Liver (tissue), 9 donors: ENCODE data around the gene ACOT12. TPM values are rescaled to one million over a fixed set of nuclear protein-coding genes. Genes with fewer than 3 reads are reported as not detected.

Source experiments
- DNase-seq: peaks from one replicate; pipeline ENCODE4 v3.0.0-alpha.2; 2017; ENCODE audit warnings: low spot score
- H3K27ac ChIP-seq, 2 donors: one replicate each; pipeline ENCODE4 v1.7.0; 2013; ENCODE audit warnings: inconsistent platforms in 2 of 2, low read length in 2 of 2, control low read depth in 1 of 2, low read depth in 1 of 2, mild to moderate bottlenecking in 1 of 2
- H3K27me3 ChIP-seq, 4 donors: one replicate each; pipeline versions ENCODE4 v1.6.1 to v1.7.0; 2013; ENCODE audit warnings: low read length in 3 of 4, inconsistent platforms in 1 of 4, mild to moderate bottlenecking in 1 of 4, moderate library complexity in 1 of 4; ENCODE audit not compliant: control insufficient read depth in 4 of 4, insufficient read depth in 4 of 4
- H3K36me3 ChIP-seq, 4 donors: one replicate each; pipeline versions ENCODE4 v1.6.1 to v1.7.0; 2013; ENCODE audit warnings: low read length in 3 of 4, mild to moderate bottlenecking in 3 of 4, low read depth in 1 of 4, moderate library complexity in 1 of 4; ENCODE audit not compliant: control insufficient read depth in 4 of 4, insufficient read depth in 3 of 4
- H3K4me1 ChIP-seq, 4 donors: one replicate each; pipeline versions ENCODE4 v1.6.1 to v1.7.0; 2013; ENCODE audit warnings: low read length in 3 of 4, mild to moderate bottlenecking in 3 of 4, moderate library complexity in 1 of 4; ENCODE audit not compliant: control insufficient read depth in 4 of 4, insufficient read depth in 4 of 4
- H3K4me3 ChIP-seq, 3 donors: one replicate each; pipeline versions ENCODE4 v1.6.1 to v1.7.0; 2013; ENCODE audit warnings: low read length in 3 of 3, control low read depth in 1 of 3, low read depth in 1 of 3, mild to moderate bottlenecking in 1 of 3
- H3K9ac ChIP-seq, 2 donors: one replicate each; pipeline ENCODE4 v1.7.0; 2013; ENCODE audit warnings: low read length in 2 of 2, mild to moderate bottlenecking in 2 of 2, moderate library complexity in 2 of 2, control low read depth in 1 of 2, low read depth in 1 of 2
- H3K9me3 ChIP-seq, 4 donors: one replicate each; pipeline versions ENCODE4 v1.6.1 to v1.7.0; 2013; ENCODE audit warnings: low read length in 3 of 4; ENCODE audit not compliant: control insufficient read depth in 4 of 4
- GABPA ChIP-seq, 2 donors: IDR thresholded peaks in 1 of 2; conservative IDR thresholded peaks in 1 of 2; 2 replicates each; pipeline ENCODE4 v1.6.1; 2016; ENCODE audit warnings: antibody characterized with exemption in 2 of 2, mild to moderate bottlenecking in 1 of 2, moderate library complexity in 1 of 2
- HNF4A ChIP-seq, 2 donors: conservative IDR thresholded peaks; 2 replicates each; pipeline ENCODE4 v1.6.1; 2016; ENCODE audit warnings: antibody characterized with exemption in 2 of 2, mild to moderate bottlenecking in 2 of 2
- JUND ChIP-seq, 2 donors: IDR thresholded peaks; 2 replicates each; pipeline ENCODE4 v1.6.1; 2016; ENCODE audit warnings: antibody characterized with exemption in 2 of 2
- NR2F2 ChIP-seq: IDR thresholded peaks from 2 replicates; pipeline ENCODE4 v1.6.1; 2016; ENCODE audit warnings: antibody characterized with exemption
- RAD21 ChIP-seq, 2 donors: IDR thresholded peaks; 2 replicates each; pipeline ENCODE4 v1.6.1; 2016; ENCODE audit warnings: antibody characterized with exemption in 2 of 2, mild to moderate bottlenecking in 2 of 2
- RXRA ChIP-seq, 2 donors: IDR thresholded peaks; 2 replicates each; pipeline ENCODE4 v1.6.1; 2017 to 2018; ENCODE audit warnings: antibody characterized with exemption in 2 of 2, mild to moderate bottlenecking in 1 of 2
- SP1 ChIP-seq: IDR thresholded peaks from 2 replicates; pipeline ENCODE4 v1.6.1; 2018; ENCODE audit warnings: antibody characterized with exemption, mild to moderate bottlenecking
- TAF1 ChIP-seq: conservative IDR thresholded peaks from 2 replicates; pipeline ENCODE4 v1.6.1; 2016; ENCODE audit warnings: antibody characterized with exemption, mild to moderate bottlenecking
- WGBS: extraction: QIAGEN DNeasy Blood & Tissue Kit; methylation state at CpG from one replicate; pipeline ENCODE4 v1.1.7; 2013; 5-methylcytosine and 5-hydroxymethylcytosine counted together
- polyA plus RNA-seq, 2 donors: library from polyadenylated mRNA; stranded (reverse) in 1 of 2; unstranded in 1 of 2; fragments of 200-250 nt in 1 of 2; fragments of >200 nt in 1 of 2; fragmentation: Nextera tagmentation in 1 of 2; extraction: Ambion mirVana in 1 of 2; gene quantifications; one replicate each; pipeline versions ENCODE4 v1.2.1 to v1.2.3, GENCODE V29; 2013 to 2015
- total RNA-seq, 2 donors: library from RNA; depleted of rRNA; stranded (reverse); fragments of >200 nt; gene quantifications; one replicate each; pipeline ENCODE4 v1.2.3, GENCODE V29; 2014
- TF ChIP-seq, protein P1 (sequence below): IDR thresholded peaks from 2 replicates; pipeline ENCODE4 v1.6.1; 2016; ENCODE audit warnings: antibody characterized with exemption
- TF ChIP-seq, protein P2 (sequence below): IDR thresholded peaks from 2 replicates; pipeline ENCODE4 v1.6.1; 2016; ENCODE audit warnings: antibody characterized with exemption
- TF ChIP-seq, protein P3 (sequence below): fragments of 150-350 bp; IDR thresholded peaks from 2 replicates; pipeline ENCODE4 v1.5.1; 2017; ENCODE audit warnings: improper control_type of control experiment, low read depth, low read length; ENCODE audit not compliant: missing input control
- donor health status: healthy.
- donor health status: healthy.
- donor health status: healthy.
- donor health status: healthy.
- donor health status: healthy.

ACOT12 gene
- total and polyA plus RNA-seq, 4 donors: 16.9 to 76.4 (median 38.8) TPM

DNA sequence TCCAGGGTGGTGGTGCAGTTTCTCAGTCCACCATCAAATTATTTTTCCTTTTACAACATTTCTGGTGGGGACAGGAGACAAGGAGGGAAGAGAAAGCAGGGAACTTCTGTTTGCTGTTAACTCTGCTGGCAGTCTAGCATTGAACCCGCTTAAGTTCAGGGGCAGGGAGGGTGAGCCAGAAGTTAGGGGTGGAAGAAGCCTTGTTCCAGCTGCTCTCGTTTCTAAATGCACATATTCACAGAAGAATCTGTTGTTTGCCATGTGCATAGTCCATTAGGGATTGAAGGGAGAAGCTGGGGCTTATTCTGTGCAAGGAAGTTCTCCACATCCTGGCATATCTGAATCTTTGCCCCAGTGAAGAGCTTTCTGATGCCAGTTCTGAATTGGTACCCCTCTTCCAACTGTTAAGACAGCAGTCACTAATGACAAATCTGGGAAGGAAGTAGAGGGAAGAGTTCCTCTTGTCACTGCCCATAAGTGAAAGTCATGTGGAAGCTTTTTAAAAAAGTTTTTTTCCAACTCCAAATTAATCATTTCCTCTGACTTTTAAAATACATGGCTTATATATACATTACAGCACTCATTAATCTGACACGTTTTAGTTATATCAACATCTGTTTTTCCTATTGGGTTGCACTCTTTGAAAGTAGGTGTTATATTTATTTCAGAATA is 32.6 kb upstream of the ACOT12 start:
- Histone ChIP-seq H3K9me3 (no peaks in the 10 kb centered on the region), H3K36me3 (no peaks in the 10 kb centered on the region), H3K4me1 (peaks cover 2 to 31% (median 7%) of the 10 kb centered on the region in 4 donors), H3K27me3 (no peaks in the 10 kb centered on the region), H3K27ac (no peak overlapping the region), H3K4me3 (no peak overlapping the region), H3K9ac (peak overlapping the region in 1 of 2 donors; percentile 28)
- 61% methylated on average over 3 of the region's 3 CpGs for WGBS
- TF ChIP-seq SP1: no peak
- no peak for TF ChIP-seq RAD21 (IDR thresholded peaks at IDR 0.05)
- TF ChIP-seq HNF4A (conservative IDR thresholded peaks at IDR 0.05): no peak
- no peak for DNase-seq

DNA sequence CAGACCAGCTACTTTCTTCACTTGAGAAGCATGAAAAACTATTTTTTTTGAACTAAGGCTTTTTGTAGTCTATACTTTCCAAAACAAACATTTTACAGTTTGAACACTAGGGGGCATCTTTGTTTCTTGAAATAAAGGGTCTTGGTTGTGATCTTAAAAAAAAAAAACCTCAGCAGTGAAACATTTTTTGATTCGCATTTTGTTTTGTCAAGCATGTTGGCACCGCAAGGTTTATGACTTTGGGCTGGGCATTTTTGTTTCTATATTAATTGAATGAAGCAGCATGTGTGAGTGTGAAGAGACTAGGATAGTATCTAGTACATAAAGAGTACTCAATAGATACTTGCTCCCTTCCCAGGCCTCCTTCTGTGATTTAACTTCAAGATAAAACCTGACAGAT is 31.6 kb upstream of the ACOT12 start:
- Histone ChIP-seq H3K27me3 (no peaks in the 10 kb centered on the region), H3K27ac (no peak overlapping the region)
- WGBS: 17% methylated on average over 2 of the region's 2 CpGs

DNA sequence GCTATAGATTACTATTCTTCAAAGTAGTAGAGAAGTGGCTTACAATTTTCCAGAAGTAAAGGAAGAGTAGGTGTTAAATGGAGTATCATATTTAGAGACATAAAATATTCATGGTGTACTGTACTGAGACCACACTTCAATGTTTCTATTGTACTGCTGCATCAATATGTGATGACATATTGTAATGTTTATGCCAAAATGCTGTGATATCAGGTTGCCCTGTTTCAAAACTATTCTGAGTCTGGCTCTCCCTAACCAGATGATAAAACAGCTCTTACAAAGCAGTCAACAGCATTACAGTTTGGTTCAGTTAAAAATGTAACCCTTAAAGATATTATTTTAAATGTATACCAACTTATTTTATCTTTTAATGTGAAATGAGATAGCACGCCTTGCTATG is 30.8 kb upstream of the ACOT12 start:
- H3K9me3 ChIP-seq: no peaks in the 10 kb centered on the region
- no peak overlapping the region for H3K27ac ChIP-seq
- no peak overlapping the region for H3K4me3 ChIP-seq
- H3K27me3 ChIP-seq: no peaks in the 10 kb centered on the region
- no peaks in the 10 kb centered on the region for H3K36me3 ChIP-seq
- peaks cover 2 to 31% (median 7%) of the 10 kb centered on the region in 4 donors for H3K4me1 ChIP-seq
- 96% methylated on average over 1 of the region's 1 CpG for WGBS
- no peak for DNase-seq
- TF ChIP-seq, protein P1, sequence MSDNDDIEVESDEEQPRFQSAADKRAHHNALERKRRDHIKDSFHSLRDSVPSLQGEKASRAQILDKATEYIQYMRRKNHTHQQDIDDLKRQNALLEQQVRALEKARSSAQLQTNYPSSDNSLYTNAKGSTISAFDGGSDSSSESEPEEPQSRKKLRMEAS: no peak
- TF ChIP-seq NR2F2 (no peak), GABPA (IDR thresholded peaks at IDR 0.05 in 1 of 2, conservative IDR thresholded peaks at IDR 0.05 in 1 of 2) (no peak), SP1 (no peak), RXRA (IDR thresholded peaks at IDR 0.05) (no peak), RAD21 (IDR thresholded peaks at IDR 0.05) (no peak)
- TF ChIP-seq, protein P2, sequence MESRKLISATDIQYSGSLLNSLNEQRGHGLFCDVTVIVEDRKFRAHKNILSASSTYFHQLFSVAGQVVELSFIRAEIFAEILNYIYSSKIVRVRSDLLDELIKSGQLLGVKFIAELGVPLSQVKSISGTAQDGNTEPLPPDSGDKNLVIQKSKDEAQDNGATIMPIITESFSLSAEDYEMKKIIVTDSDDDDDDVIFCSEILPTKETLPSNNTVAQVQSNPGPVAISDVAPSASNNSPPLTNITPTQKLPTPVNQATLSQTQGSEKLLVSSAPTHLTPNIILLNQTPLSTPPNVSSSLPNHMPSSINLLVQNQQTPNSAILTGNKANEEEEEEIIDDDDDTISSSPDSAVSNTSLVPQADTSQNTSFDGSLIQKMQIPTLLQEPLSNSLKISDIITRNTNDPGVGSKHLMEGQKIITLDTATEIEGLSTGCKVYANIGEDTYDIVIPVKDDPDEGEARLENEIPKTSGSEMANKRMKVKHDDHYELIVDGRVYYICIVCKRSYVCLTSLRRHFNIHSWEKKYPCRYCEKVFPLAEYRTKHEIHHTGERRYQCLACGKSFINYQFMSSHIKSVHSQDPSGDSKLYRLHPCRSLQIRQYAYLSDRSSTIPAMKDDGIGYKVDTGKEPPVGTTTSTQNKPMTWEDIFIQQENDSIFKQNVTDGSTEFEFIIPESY: no peak
- peak overlapping the region; percentile 49 to 50 for H3K9ac ChIP-seq

More for the DNA sequence above, 31.6 kb upstream of the ACOT12 start:
- Histone ChIP-seq H3K9me3 (no peaks in the 10 kb centered on the region), H3K36me3 (no peaks in the 10 kb centered on the region), H3K4me3 (no peak overlapping the region), H3K4me1 (peaks cover 2 to 31% (median 7%) of the 10 kb centered on the region in 4 donors), H3K9ac (peak overlapping the region in 1 of 2 donors; percentile 38)
- no peak for TF ChIP-seq HNF4A (conservative IDR thresholded peaks at IDR 0.05)
- no peak for TF ChIP-seq JUND (IDR thresholded peaks at IDR 0.05)
- TF ChIP-seq RAD21 (IDR thresholded peaks at IDR 0.05): peak; percentile 78 to 80
- TF ChIP-seq, protein P3, sequence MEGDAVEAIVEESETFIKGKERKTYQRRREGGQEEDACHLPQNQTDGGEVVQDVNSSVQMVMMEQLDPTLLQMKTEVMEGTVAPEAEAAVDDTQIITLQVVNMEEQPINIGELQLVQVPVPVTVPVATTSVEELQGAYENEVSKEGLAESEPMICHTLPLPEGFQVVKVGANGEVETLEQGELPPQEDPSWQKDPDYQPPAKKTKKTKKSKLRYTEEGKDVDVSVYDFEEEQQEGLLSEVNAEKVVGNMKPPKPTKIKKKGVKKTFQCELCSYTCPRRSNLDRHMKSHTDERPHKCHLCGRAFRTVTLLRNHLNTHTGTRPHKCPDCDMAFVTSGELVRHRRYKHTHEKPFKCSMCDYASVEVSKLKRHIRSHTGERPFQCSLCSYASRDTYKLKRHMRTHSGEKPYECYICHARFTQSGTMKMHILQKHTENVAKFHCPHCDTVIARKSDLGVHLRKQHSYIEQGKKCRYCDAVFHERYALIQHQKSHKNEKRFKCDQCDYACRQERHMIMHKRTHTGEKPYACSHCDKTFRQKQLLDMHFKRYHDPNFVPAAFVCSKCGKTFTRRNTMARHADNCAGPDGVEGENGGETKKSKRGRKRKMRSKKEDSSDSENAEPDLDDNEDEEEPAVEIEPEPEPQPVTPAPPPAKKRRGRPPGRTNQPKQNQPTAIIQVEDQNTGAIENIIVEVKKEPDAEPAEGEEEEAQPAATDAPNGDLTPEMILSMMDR: peak; percentile 52
- TF ChIP-seq, protein P2: no peak
- TF ChIP-seq SP1: no peak
- TF ChIP-seq TAF1: no peak
- no peak for DNase-seq
